ENCODE measurements around the gene METAP2.

Gene METAP2

GRCh38 chr12:95499772-95500171 lies 25.8 kb downstream of the METAP2 start:
- no peak for TF ChIP-seq CTCF (IDR thresholded peaks at IDR 0.05; ENCODE audit: extremely low read depth, missing control alignments)

GRCh38 chr12:95504140-95504539 lies 30.2 kb downstream of the METAP2 start:
- no peak for TF ChIP-seq CTCF (IDR thresholded peaks at IDR 0.05; ENCODE audit: extremely low read depth, missing control alignments)

More at GRCh38 chr12:95499772-95500171, 25.8 kb downstream of the METAP2 start:
- no peak for DNase-seq (ENCODE audit: low spot score)

GRCh38 chr12:95505039-95505438 lies 31.1 kb downstream of the METAP2 start:
- DNase-seq (ENCODE audit: low spot score) = no peak
- no peak for TF ChIP-seq CTCF (IDR thresholded peaks at IDR 0.05; ENCODE audit: extremely low read depth, missing control alignments)

More at GRCh38 chr12:95504140-95504539, 30.2 kb downstream of the METAP2 start:
- no peak for DNase-seq (ENCODE audit: low spot score)

GRCh38 chr12:95506707-95507523 lies 33.0 kb downstream of the METAP2 start:
- DNase-seq (ENCODE audit: low spot score) = no peak
- no peak for TF ChIP-seq CTCF (IDR thresholded peaks at IDR 0.05; ENCODE audit: extremely low read depth, missing control alignments)

- no peak for DNase-seq (ENCODE audit: low spot score)
- no peak for TF ChIP-seq CTCF (IDR thresholded peaks at IDR 0.05; ENCODE audit: extremely low read depth, missing control alignments)
These were observed 35.3 kb downstream of the METAP2 start for GRCh38 chr12:95509300-95509699.

GRCh38 chr12:95511977-95512376 lies 38.0 kb downstream of the METAP2 start:
- no peak for TF ChIP-seq CTCF (IDR thresholded peaks at IDR 0.05; ENCODE audit: extremely low read depth, missing control alignments)
- no peak for DNase-seq (ENCODE audit: low spot score)

- TF ChIP-seq CTCF (IDR thresholded peaks at IDR 0.05; ENCODE audit: extremely low read depth, missing control alignments) = no peak
These were observed 39.6 kb downstream of the METAP2 start for GRCh38 chr12:95513599-95513998.

More at GRCh38 chr12:95513599-95513998, 39.6 kb downstream of the METAP2 start:
- no peak for DNase-seq (ENCODE audit: low spot score)

All from GM20000 (cell line).